ENCODE data around the gene NRXN3.

NRXN3 gene

DNA sequence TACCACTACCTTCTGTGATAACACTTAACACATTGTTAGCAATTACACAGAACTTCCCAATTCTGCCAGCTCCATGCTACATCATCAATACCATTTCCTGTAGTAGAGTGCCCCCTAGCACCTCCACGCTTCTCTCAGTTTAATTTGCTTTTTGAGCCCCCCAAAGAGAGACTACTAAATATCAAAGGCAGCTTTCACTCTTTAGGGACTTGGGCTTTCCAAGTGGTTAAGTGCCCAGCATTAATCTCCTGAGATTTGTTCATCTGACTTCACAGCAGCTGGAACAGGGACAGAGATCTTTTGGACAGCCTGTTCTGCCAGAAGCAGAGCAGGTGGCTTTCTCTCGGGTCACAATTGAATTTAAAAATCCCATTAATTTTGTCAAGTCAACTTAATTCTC, 1086.2 kb downstream of the NRXN3 start:
- in situ Hi-C loops (cut with MboI; ENCODE audit: low sequenced_read_pairs): no loop called here

- in situ Hi-C loops (cut with MboI; ENCODE audit: low sequenced_read_pairs): no loop called here
Measured at GRCh38 chr14:79260406-79260805, 1090.2 kb downstream of the NRXN3 start.

GRCh38 chr14:79265366-79265946, 1095.3 kb downstream of the NRXN3 start:
- in situ Hi-C loops (cut with MboI; ENCODE audit: low sequenced_read_pairs): no loop called here

DNA sequence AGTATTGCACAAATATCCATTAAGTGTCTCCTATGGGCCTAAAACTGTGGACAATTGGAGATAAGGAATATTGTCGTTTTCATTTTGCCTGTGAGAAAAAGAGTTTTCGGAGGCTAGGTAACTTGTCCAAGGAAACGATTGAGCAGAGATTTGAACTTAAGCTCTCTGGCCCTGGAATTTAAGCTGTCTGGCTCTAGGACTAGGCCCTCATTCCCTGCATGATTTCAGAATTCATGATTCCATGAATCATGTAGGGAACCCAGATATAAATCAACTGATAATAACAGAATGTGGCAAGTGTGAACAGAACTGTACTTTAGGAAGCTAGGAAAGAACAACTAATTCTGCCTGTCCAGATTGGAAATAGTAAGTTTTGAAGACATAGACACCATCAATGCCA, 1100.2 kb downstream of the NRXN3 start:
- in situ Hi-C loops (cut with MboI; ENCODE audit: low sequenced_read_pairs): no loop called here

DNA sequence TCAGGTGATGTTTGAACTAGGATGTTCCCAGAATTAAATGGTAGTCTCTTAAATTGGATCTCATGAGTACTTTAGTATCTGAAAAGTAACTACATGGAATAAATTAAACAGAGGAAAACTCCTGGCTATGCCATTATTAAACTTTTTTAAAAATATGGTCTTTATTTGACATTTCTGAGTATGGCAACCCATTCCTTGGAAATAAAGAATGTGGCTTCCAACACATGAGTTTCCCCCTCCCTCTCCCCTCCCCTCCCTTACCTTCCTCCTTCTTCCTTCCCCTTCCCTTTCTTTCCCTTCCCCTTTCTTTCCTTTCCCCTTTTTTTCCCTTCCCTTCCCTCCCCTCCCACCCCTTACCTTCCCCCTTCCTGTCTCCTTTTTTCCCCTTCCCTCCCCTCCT, 1100.9 kb downstream of the NRXN3 start:
- in situ Hi-C loops (cut with MboI; ENCODE audit: low sequenced_read_pairs): no loop called here

DNA sequence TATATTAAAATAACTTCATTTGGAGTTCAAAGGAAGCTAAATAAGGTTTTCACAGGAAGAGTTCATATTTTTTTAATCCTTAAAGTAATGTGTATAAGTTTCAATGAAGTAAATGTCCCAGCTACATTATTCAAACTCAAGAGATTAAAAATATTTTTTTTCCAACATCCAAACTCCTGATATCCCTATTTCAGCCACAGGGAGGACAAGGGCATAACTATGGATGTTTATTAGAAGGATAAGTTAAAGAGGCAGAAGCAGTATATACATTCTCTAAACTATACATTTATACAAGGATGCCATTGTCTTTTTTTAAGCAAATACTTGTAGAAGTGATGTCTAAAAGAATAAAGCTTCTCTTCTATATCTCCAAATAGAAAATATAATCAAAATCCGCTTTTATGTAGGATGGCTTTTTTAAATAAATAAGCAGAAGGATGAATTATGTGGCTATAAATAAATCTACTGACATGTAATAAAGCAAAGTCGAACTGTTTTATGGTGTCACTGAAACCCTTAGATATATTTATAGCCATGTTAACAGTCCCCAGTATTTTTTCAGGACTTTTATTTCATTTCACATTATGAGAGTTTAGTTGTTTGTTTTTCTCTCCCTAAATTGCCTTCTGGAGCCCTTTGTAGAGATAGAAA, 1104.6 kb downstream of the NRXN3 start:
- in situ Hi-C loops (cut with MboI; ENCODE audit: low sequenced_read_pairs): no loop called here

GRCh38 chr14:79275292-79275655, 1105.1 kb downstream of the NRXN3 start:
- in situ Hi-C loops (cut with MboI; ENCODE audit: low sequenced_read_pairs): no loop called here

DNA sequence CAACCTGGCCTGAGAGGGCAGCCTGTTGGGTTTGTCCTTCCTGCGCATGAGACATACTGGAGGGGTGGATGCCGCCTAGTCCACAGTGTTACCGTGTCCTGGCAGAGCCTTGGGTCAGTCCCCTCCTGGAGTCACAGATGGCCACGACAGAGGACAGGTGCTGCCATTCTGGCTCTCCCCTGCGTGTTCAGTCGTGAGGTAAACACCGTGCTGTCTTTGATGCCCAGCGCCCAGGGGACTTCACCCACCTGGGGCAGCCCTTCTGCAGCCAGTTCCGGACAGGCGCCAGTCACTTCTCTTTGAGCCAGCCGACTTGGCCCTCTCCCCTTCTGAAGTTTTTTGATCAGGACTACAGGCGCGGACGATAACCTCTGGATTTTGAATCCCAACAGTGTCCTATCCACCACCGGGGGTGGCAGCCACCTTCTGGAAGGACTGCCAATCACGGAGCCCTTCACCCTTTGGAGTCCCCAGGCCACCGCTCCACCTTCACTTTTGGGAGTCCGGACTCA, 1108.2 kb downstream of the NRXN3 start:
- in situ Hi-C loops (cut with MboI; ENCODE audit: low sequenced_read_pairs): no loop called here

DNA sequence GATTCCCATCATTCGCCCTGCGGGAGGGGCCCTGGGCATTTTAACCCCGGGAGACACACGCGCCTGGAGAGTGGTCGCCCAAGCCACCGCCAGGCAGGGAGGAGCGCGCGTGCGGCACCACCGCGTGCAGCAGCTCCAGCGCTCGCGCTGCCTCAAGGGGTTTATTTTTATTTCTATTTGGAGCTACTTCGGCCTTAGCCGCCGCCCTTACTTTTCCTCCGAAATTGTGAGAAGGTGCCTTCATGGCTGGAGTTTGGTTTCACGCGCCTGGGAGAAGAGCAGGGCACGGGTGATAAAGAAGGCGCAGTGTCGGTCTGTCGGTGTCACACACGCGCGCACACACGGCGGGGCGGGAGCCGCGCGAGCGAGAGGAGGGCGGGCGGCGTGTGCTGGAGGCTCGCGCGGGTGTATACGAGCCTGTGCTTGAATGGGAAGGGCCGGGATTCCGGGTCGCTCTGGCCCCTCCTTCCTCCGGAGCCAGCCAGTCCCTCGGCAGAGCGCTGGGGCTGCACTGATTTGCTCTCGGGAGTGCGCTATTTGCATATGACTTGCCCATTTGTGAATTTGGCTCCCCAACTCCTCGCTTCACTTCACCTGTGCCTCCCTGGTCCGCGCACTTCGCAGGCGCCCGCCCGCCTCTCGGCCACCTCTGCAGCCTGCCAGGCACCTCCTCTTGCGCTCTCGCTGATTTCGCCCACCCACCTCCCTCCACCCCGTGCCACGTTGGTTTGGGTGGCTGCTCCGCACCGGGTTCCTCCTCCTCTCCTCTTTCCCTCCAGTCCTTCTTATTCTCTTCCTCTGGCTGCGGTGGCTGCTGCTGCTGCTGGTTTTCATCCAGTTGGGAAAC, 1108.8 kb downstream of the NRXN3 start:
- in situ Hi-C loops (cut with MboI; ENCODE audit: low sequenced_read_pairs): no loop called here

GRCh38 chr14:79279645-79280597, 1109.7 kb downstream of the NRXN3 start:
- in situ Hi-C loops (cut with MboI; ENCODE audit: low sequenced_read_pairs): no loop called here

GRCh38 chr14:79281244-79282152, 1111.3 kb downstream of the NRXN3 start:
- in situ Hi-C loops (cut with MboI; ENCODE audit: low sequenced_read_pairs): no loop called here

DNA sequence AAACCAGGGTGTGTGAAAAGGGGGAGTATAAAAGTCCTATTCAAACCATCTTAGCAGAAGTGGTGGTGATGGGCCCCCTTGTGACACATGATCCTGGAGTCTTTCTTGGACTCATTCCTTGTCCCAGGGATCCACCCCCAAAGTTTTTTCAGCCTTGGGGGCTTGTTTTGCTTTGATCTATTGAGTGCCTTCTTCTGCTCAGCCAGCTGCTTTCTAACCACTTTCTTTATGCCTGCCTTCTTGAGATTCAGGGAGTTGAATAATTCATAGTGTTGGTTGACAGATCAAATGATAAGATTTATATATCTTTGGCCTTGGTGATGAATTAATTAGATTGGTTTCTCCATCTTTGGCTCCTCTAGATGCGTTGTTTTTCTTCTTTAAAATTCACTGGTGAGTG, 1114.4 kb downstream of the NRXN3 start:
- in situ Hi-C loops (cut with MboI; ENCODE audit: low sequenced_read_pairs): no loop called here

- in situ Hi-C loops (cut with MboI; ENCODE audit: low sequenced_read_pairs): no loop called here
Measured at GRCh38 chr14:79285263-79285662, 1115.1 kb downstream of the NRXN3 start.

- in situ Hi-C loops (cut with MboI; ENCODE audit: low sequenced_read_pairs): no loop called here
Measured at GRCh38 chr14:79287976-79288375, 1117.8 kb downstream of the NRXN3 start.

DNA sequence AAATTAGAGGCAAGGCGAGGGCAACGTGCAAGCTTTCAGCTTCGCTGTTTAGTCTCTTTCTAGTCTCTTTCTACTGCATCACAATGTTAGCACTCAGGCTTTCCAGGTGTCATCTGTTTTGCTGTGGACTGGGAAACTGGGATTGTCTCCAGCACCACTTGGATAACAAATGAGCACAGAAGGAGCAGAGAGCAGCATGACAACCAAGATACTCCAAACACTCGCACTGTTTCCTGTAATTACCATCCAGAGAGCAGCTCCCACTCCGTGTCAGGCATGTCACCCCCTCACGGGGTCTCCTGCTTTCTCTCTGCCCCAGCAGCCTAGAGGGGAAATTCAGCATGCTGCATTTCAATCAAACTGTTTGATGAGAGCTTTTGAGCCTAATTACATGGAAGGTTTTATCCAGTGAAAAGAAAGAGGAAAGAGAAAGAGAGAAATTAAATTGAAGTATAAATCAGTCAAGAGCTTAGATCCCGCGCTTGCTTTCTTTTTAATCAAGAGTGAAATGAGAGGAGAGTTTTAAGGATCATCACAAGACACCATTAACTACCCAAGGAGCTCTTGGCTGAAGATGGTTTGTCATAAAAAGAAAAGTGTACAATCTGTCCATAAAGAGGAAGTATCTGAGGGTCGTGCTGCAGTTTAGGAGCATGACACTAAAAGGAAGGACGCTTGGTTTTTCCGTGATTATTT, 1123.5 kb downstream of the NRXN3 start:
- in situ Hi-C loops (cut with MboI; ENCODE audit: low sequenced_read_pairs): no loop called here

GRCh38 chr14:79294499-79294898, 1124.3 kb downstream of the NRXN3 start:
- in situ Hi-C loops (cut with MboI; ENCODE audit: low sequenced_read_pairs): no loop called here

DNA sequence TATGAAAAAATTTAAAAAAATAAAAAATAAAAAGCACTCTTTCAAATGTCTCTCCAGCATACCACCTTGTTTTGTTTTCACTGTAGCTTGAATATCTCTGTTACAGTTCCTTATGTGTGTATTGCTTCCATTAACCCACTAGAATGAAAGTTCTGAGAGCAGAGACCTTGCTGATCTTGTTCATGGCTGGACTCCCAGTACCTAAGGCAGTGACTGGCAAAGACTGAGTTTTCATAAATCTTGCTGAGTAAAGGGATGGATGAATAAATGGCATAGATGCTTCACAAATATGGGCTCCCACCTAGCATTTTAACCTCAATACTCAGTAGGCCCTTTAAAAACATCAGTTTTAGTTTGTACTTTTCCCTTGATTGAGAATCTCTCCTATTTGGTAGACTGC, 1125.2 kb downstream of the NRXN3 start:
- in situ Hi-C loops (cut with MboI; ENCODE audit: low sequenced_read_pairs): no loop called here

DNA sequence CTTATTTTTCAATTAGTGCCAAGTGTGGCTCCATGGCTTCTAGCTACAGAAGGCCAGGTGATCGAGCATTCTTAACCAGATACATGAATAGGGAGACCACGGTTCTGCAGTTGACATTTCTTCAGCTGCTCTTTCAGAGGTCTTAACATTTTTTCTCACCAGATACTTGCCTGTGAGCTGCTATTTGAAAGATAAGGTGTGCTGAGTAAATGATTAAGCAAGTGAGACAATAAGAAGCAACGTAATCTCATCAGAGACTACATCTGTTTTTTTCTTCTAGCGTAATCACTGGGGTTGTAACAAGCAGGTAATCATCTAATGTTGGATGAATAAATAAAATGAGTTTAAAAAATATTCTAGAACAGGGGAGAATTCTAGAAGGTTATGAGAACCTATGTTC, 1128.2 kb downstream of the NRXN3 start:
- in situ Hi-C loops (cut with MboI; ENCODE audit: low sequenced_read_pairs): no loop called here

DNA sequence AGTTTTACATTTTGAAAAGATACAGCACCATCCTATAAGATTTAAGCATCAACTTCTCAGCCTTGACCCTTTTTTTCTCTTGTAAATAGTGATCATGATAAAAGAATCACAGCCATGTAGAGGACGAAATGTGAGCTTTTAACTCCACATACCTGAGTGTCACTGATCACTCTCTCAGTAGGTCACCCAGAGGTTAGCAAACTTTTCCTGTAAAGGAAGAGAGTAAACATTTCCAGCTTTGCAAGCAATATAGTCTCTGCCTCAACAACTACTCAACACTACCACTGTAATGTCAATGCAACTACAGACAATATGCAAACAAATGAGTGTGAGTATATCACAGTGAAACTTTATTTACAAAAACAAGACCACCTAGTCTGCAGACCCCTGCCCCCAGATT, 1129.0 kb downstream of the NRXN3 start:
- in situ Hi-C loops (cut with MboI; ENCODE audit: low sequenced_read_pairs): no loop called here

Measured in HL-60/S4 treated with phorbol 12-myristate 13-acetate at 8.2 ng/mL for 4 days and 3 days (cell line).